GM23338 (cell line): ENCODE results near the gene TM9SF2. TPM values are rescaled to one million over a fixed set of nuclear protein-coding genes. Genes with fewer than 3 reads are reported as not detected.

Experiments
- ATAC-seq: fragments of 200-7000 bp; cut with Tn5 transposase; 3 replicates; pipeline ENCODE4 v1.9.1; 2020
- DNase-seq: peaks from one replicate; pipeline ENCODE4 v3.0.0-alpha.2; 2015; ENCODE audit warnings: low spot score
- H2AFZ ChIP-seq: fragments of 200-600 bp; sonication (generic); 2 replicates; pipeline ENCODE4 v1.8.0; 2016; ENCODE audit warnings: antibody characterized with exemption, mild to moderate bottlenecking, moderate library complexity
- H3F3A ChIP-seq: fragments of 200-600 bp; sonication (generic); replicated peaks from 2 replicates; pipeline ENCODE4 v1.8.0; 2017; ENCODE audit warnings: antibody characterized with exemption, mixed run types, low read depth
- H3K27ac ChIP-seq: fragments of 200-600 bp; sonication (generic); 2 replicates; pipeline ENCODE4 v1.6.1; 2016; ENCODE audit warnings: low read depth
- H3K27me3 ChIP-seq: fragments of 200-600 bp; sonication (generic); 2 replicates; pipeline ENCODE4 v1.8.0; 2016; ENCODE audit warnings: mild to moderate bottlenecking, mixed run types, moderate library complexity; ENCODE audit not compliant: insufficient read depth
- H3K36me3 ChIP-seq: fragments of 200-600 bp; sonication (generic); 2 replicates; pipeline ENCODE4 v1.8.0; 2016; ENCODE audit warnings: mild to moderate bottlenecking; ENCODE audit not compliant: insufficient read depth
- H3K4me1 ChIP-seq: fragments of 200-600 bp; sonication (generic); 2 replicates; pipeline ENCODE4 v1.8.0; 2016; ENCODE audit warnings: mild to moderate bottlenecking, moderate library complexity; ENCODE audit not compliant: insufficient read depth
- H3K4me2 ChIP-seq: fragments of 200-600 bp; sonication (generic); 2 replicates; pipeline ENCODE4 v1.7.1; 2017; ENCODE audit warnings: mixed run types
- H3K4me3 ChIP-seq: fragments of 200-600 bp; sonication (generic); 2 replicates; pipeline ENCODE4 v1.6.1; 2016; ENCODE audit warnings: mixed run types
- H3K79me2 ChIP-seq: fragments of 200-600 bp; sonication (generic); replicated peaks from 2 replicates; pipeline ENCODE4 v1.8.0; 2017; ENCODE audit warnings: mild to moderate bottlenecking; ENCODE audit not compliant: insufficient read depth
- H3K9me2 ChIP-seq: fragments of 200-600 bp; sonication (generic); 2 replicates; pipeline ENCODE4 v1.8.0; 2017; ENCODE audit not compliant: insufficient read depth
- H4K20me1 ChIP-seq: fragments of 200-600 bp; sonication (generic); replicated peaks from 2 replicates; pipeline ENCODE4 v1.8.0; 2017; ENCODE audit warnings: mild to moderate bottlenecking; ENCODE audit not compliant: insufficient read depth
- H3K27ac Mint-ChIP-seq: 2 replicates; pipeline ENCODE4 v1.8.0; 2020; ENCODE audit warnings: inconsistent platforms, mild to moderate bottlenecking, moderate library complexity, mixed read lengths
- H3K27me3 Mint-ChIP-seq: 3 replicates; pipeline ENCODE4 v1.8.0; 2022; ENCODE audit warnings: low read depth, mild to moderate bottlenecking, moderate library complexity, mixed read lengths, inconsistent platforms; ENCODE audit not compliant: insufficient read depth, poor library complexity
- H3K36me3 Mint-ChIP-seq: 3 replicates; pipeline ENCODE4 v1.8.0; 2021; ENCODE audit warnings: low read depth, mild to moderate bottlenecking, inconsistent platforms, moderate library complexity, mixed read lengths
- H3K4me1 Mint-ChIP-seq: 3 replicates; pipeline ENCODE4 v1.8.0; 2020; ENCODE audit warnings: mild to moderate bottlenecking, inconsistent platforms, mixed read lengths
- H3K4me3 Mint-ChIP-seq: 3 replicates; pipeline ENCODE4 v1.8.0; 2021; ENCODE audit warnings: moderate library complexity, mild to moderate bottlenecking, inconsistent platforms, mixed read lengths
- H3K9me3 Mint-ChIP-seq: 3 replicates; pipeline ENCODE4 v1.8.0; 2020; ENCODE audit warnings: moderate library complexity, mild to moderate bottlenecking, inconsistent platforms, mixed read lengths
- CREB1 ChIP-seq: fragments of 250-450 bp; sonication (Bioruptor Pico); IDR thresholded peaks from 2 replicates; pipeline ENCODE4 v1.5.0; 2020; ENCODE audit warnings: low read depth, mild to moderate bottlenecking, moderate library complexity
- CTCF ChIP-seq, 2 experiments: fragments of 200-600 bp in 1 of 2; sonication (generic) in 1 of 2; conservative IDR thresholded peaks; 2 replicates each; pipeline versions ENCODE4 v1.5.1 to v1.6.1; 2016 to 2017; ENCODE audit warnings: antibody characterized with exemption in 2 of 2, low read depth in 2 of 2, mild to moderate bottlenecking in 2 of 2, moderate library complexity in 1 of 2
- EZH2 ChIP-seq: fragments of 200-600 bp; sonication (generic); IDR thresholded peaks from one replicate; pipeline ENCODE4 v1.8.0; 2017; ENCODE audit warnings: antibody characterized with exemption, mild to moderate bottlenecking, low read depth; ENCODE audit not compliant: unreplicated experiment
- JUNB ChIP-seq: IDR thresholded peaks from one replicate; pipeline ENCODE4 v1.6.1; 2016; ENCODE audit warnings: antibody characterized with exemption; ENCODE audit not compliant: unreplicated experiment
- NANOG ChIP-seq: IDR thresholded peaks from 2 replicates; pipeline ENCODE4 v1.6.1; 2016; ENCODE audit warnings: antibody characterized with exemption, borderline replicate concordance
- POLR2AphosphoS5 ChIP-seq: IDR thresholded peaks from 2 replicates; pipeline ENCODE4 v1.6.1; 2016; ENCODE audit warnings: antibody characterized with exemption, low read depth
- REST ChIP-seq: IDR thresholded peaks from one replicate; pipeline ENCODE4 v1.6.1; 2018; ENCODE audit warnings: antibody characterized with exemption; ENCODE audit not compliant: unreplicated experiment
- STAT1 ChIP-seq: IDR thresholded peaks from one replicate; pipeline ENCODE4 v1.6.1; 2016; ENCODE audit warnings: antibody characterized with exemption; ENCODE audit not compliant: unreplicated experiment
- polyA plus RNA-seq: library from polyadenylated mRNA; unstranded; fragments of >200 nt; fragmentation: Nextera tagmentation; extraction: Ambion mirVana; gene quantifications from 2 replicates; pipeline ENCODE4 v1.2.1, GENCODE V29; 2016
- total RNA-seq: library from RNA; depleted of rRNA; stranded (reverse); fragments of >200 nt; shearing (Covaris generic); gene quantifications from 2 replicates; pipeline ENCODE4 v1.2.3, GENCODE V29; 2014
- TF ChIP-seq, protein P1 (sequence below): IDR thresholded peaks from 2 replicates; pipeline ENCODE4 v1.6.1; 2016; ENCODE audit warnings: antibody characterized with exemption

TM9SF2 gene
- total and polyA plus RNA-seq, 2 experiments from 2014 or later, result 50.5 to 115 TPM

- TF ChIP-seq REST, result no peak
These were observed 35.8 kb upstream of the TM9SF2 start (continued) for GRCh38 chr13:99465454-99465853.

DNA sequence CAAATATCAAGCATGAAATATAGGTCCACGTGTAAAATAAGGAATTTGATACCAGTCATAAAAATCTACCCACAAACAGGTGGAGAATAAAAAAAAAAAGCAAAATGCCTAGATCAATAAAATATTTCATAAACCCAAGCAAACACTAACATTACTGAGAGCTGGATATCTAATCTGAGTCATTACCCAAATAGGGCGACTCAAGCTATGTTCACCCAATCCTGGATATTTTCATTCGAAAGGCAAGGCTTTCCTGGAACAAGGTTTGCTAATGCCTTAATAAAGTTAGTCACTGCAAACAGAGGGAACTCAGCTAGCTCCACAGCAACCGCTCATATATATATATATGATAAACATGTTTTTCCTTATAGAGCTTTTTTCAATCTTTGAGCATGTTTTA, 33.5 kb upstream of the TM9SF2 start:
- Histone ChIP-seq H3K27ac (no peak overlapping the region), H3K79me2 (no peaks in the 10 kb centered on the region), H3K27me3 (no peaks in the 10 kb centered on the region), H3K4me2 (no peak overlapping the region), H3K4me1 (no peaks in the 10 kb centered on the region; the same call in 1 of the 2 replicates), H3K9me2 (no peaks in the 10 kb centered on the region), H3F3A (no peaks in the 10 kb centered on the region), H3K4me3 (no peak overlapping the region), H3K36me3 (no peaks in the 10 kb centered on the region), H4K20me1 (no peaks in the 10 kb centered on the region), H2AFZ (0 out of 2 replicates have a peak overlapping the region, but pooled peaks have one; percentile 2)
- DNase-seq, result no peak
- Mint-ChIP-seq H3K27ac (no peak overlapping the region), H3K36me3 (no peaks in the 10 kb centered on the region), H3K27me3 (peaks cover 6% of the 10 kb centered on the region), H3K4me3 (no peak overlapping the region), H3K9me3 (no peaks in the 10 kb centered on the region), H3K4me1 (peaks cover 14% of the 10 kb centered on the region)
- ATAC-seq, result no peak
- TF ChIP-seq NANOG (no peak), STAT1 (no peak), REST (no peak), EZH2 (no peak), CREB1 (no peak), POLR2AphosphoS5 (no peak), JUNB (no peak), CTCF (conservative IDR thresholded peaks at IDR 0.05; ENCODE audit: low read depth in 2 of 2) (no peak)
- TF ChIP-seq, protein P1, sequence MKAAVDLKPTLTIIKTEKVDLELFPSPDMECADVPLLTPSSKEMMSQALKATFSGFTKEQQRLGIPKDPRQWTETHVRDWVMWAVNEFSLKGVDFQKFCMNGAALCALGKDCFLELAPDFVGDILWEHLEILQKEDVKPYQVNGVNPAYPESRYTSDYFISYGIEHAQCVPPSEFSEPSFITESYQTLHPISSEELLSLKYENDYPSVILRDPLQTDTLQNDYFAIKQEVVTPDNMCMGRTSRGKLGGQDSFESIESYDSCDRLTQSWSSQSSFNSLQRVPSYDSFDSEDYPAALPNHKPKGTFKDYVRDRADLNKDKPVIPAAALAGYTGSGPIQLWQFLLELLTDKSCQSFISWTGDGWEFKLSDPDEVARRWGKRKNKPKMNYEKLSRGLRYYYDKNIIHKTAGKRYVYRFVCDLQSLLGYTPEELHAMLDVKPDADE, result no peak
